GM19395 (cell line): Measurements from ENCODE around the gene LFNG.
A peak's percentile ranks its signal among the peaks of the same experiment; 100 is the strongest.

Source experiments
- ATAC-seq: cut with Tn5 transposase; IDR thresholded peaks from one replicate; pipeline ENCODE4 v1.9.1; 2021; ENCODE audit warnings: mild to moderate bottlenecking, moderate library complexity; ENCODE audit not compliant: unreplicated experiment

LFNG gene

DNA sequence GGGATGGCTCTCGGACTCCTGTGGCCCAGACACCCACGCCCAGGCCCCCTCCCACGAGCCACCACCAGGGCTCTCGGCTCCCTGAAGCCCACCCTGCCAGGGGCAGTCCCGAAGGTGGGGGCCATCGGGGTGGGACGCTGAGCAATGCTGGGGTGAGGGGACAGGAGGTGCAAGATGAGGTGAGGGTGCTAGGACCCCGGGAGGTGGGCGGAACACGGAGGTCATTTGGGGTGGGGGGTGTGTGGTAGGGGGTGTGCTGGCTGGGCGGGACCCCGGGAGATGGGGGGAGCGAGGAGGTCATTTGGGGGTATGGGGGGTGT is 17.0 kb upstream of the LFNG start:
- no peak for ATAC-seq

DNA sequence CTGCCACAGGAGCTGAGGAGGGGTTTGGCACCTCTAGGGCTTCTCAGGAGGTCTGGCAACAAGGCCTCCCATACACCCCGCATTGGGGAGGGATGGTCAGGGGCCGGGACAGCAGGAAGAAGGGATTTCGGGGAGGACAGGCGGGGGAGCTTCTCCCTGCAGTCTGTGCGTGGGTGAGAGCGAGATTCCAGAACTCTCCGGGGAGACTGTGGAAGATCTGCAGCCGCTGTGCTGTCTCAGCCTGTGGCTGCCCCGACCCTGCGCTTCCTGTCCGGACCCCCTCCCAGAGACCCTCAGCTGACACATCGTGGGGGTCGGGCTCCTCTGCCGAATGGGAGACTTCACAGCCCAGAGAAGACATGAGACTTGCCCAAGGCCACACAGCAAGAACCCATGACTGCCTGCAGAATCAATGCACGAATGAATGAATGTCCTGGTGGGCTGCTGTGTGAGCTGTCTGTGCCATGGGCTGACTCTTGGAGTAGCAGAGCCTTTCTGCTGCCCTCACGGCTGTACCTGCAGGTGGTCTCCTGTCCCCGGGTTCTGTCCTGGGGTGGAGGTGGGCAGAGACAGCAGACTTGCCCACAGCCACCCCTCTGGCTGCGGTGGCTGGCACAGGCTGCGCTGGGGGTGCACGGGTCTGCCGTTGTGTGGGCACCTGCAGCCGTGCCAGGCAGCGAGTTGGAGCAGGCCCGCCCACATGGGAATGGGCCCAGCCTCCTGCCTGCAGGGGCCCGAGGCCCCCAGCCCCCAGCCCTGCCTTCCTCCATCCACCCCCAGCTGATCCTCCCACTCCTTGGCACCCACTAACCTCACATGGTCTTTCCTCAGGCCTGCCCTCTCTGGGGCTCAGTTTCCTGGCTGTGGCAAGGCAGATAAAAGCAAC is 16.3 kb upstream of the LFNG start:
- ATAC-seq = no peak

DNA sequence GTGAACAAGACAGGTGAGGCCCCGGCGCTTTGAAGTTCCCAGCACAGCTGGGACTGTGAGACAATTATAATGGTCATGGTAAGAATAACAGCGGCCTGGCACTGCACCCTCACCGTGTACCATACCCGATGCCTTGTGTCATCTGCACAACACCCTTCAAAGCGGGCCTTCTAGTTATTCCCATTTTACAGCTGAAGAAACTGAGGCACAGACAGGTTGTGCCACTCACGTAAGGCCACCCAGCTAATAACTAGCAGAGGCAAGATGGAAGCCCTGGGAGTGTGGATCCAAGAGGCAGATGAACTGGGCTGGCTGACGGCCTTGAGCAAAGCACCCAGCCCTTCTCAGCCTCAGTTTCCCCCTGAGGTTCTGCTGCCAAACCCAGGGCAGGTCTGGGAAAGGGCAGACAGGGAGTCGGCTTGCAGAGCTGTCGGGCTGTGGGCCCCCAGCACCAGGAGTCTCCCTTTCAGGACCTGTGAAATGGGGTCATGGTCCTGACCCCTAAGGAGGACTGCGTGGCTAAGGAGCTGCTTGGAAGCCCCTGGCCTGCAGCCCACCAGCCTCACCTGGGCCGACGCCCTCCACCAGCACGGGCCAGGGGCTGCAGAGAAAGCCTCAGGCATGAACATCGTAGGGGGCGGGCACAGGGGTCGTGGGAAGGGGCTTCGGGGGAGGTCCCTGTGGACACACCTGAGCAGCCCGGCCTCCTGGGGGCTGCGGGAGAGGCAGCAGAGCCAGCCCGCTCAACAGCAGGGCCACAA is 15.3 kb upstream of the LFNG start:
- no peak for ATAC-seq

DNA sequence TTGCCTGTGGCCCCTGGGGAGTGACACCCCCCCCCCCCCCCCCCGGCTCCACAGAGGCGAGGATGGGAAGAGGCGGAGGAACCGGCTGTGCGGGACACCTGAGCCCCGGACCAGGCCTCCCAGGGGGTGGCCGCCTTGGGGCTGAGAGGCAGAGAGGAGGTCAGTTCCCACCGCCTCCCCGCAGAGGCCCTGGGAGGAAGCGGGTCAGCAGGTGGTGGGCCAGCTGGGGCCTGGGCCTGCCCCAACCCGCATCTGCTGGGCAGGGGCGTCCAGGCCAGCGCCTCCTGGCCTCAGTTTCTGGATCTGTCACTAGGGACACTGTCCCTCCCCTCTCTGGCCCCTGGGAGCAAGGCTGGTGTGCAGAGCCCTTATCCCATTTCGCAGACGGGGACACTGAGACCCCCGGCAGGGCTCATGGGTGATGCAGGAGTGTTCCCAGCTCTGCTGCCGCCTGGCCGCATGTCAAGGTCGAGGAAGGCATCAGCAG is 14.6 kb upstream of the LFNG start:
- ATAC-seq = no peak

DNA sequence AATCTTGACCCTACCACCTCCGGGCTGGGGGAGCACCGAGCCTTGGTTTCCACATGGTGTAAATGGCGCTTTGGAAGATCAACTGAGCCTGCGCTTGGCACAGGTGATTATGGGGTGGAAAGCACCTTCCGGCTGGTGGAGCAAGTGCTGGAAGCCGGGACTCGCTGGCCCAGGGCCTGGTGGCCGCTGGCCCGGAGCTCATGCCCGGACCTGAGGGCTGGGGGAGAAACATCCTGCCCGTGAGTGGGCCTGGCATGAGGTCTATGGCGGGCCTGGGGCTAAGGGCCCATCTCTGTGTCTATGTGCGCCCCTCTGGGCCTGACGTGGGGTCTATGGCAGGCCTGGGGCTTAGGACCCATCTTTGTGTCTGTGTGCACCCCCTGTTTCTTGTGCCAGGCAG is 14.2 kb upstream of the LFNG start:
- ATAC-seq = no peak

DNA sequence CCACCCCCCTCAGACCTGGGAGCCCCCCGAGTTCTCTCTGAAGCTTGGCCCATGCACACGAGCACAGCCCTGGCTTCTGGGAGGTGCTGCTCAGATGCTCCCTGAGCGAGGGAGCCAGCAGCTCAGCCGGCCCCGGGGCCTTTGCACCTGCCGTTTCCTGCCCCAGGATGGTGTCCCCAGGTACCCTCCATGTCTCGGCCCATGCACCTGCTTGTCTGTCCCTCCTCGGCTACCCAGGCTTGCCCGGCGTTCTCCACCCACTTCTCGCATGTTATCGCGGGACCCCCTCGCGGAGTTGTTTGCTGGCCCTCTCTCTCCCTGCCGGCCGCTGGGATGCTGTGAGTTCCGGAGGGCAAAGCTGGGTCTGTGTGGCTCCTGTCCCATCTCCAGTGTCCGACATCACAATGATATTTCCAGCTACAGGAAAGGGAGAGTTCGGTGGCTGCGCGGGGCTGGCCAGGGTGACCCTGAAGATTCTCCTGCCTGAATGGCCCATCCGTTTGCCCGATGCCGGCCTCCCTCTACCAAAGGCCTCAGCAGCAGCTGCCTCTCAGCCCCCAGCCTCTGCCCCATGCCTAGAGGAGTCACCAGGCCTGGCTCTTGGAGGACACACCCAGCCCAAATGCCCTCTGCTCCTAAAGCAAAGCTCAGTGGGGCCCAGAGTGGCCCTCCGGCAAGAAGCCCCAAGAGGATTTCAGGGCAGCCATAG is 12.2 kb upstream of the LFNG start:
- no peak for ATAC-seq

DNA sequence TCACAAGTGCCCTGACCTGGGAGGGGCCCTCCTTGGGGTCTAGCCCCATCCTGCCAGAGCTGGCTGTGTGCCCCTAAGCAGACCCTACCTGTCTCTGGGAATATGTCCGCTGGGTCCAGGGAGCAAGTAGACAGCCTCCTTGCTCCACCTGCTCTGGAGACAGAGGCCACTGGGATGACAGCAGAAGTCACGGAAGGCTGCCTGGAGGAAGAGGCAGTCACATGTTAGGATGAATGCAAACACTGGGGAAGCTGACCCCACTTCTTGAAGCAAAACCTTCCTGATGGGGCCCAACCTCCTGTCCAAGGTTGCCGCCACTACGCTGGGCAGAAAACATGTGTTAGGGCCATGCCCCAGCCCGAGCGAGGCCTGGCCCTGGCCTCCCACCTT is 11.7 kb upstream of the LFNG start:
- no peak for ATAC-seq

DNA sequence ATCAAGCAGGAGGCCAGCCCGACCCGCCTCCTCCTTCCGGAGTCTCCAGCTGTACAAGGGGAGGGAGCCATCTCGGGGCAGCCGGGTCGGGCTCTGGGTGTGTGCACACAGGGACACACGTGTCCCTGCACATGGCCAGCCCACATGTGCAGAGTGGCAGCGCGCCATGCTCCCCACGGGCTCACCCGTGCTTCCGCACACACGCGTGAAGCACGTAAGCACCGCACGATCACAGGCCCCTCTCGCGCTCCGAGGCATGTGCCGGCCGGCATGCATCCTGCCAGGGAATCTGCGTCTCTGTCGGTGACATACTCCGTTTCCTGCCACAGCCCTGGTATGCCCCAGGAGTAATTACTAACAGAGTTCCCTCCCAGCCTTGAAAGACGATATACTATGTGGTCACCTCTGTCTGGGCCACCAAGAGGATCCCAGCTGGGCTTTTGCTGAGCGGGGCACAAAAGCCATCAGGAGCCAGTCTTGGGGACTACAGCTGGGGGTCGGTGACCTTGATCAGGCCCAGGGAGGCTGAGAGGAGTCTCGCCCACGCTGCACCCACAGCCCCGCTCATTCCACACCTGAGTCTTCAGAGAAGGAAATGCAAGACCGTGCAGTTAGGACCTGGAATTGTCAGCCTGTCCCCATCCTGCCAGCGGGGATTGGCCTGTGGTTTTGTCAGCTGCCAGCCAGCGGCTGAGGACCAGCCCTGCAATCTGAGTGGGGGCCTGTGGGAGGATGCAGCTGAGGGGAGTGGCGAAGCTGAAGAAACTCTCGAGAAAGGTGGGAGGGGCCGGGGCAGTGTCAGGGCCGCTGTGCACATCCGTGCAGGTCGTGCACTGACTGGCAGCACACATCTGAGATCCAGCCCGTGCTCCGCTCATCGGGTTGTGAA is 11.0 kb upstream of the LFNG start:
- peak; percentile 58 for ATAC-seq

DNA sequence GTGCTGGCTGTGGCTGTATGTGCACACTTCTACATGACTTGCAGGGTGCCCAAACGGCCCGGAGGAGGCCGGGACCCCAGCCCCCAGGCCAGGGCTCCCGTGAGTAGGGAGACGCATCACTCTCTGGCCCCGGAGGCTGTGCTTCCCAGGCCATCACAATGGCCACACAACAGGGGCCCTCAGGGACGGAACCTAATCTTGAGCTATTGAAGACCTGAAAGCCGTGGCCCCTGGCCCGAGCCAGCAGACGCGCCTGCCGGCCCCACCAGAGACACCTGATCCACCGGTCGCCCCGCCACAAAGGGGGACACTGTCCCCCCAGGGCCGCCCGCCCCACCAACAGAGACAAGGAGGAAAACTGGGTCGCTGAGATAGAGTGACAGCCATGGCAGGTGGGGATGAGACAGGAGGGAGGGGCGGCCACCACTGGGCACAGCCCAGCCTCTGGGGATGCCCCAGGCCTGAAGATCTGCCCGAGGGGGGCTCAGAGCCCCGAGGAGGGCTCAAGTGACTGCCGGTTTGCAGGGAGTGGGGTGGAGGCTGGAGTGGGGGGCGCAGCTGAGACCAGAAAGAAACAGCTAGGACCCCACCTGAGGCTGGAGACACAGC is 10.2 kb upstream of the LFNG start:
- no peak for ATAC-seq

DNA sequence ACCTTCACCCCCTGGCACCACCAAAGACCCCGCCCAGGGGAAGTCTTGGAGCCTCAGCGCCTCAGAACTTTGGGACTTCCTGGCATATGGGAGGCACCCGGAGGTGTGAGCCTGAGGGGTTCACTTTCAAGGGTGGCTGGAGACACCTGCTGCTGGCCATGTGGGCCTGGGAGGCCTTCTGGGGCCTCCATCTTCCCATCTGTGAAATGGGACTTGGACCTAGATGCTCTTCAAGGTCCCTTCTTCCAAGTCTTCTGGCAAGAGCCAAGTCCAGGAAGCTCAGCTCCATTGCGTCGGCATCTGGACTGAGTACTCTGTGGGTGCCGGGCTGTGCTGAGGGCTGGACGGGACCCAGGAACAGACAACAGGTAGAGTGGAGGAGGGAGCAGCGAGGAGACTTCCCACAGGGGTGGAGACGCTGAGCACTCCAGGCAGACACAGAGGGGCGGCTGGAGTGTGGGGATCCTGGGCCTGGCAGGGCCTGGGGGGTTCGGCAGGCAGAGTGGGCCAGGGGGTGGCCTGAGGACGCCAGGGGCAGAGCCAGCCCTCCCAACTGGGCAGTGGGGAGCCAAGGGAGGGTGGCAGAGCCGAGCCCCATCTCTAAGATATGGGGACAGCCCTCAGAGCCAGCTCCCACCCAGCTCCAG is 9.3 kb upstream of the LFNG start:
- no peak for ATAC-seq

DNA sequence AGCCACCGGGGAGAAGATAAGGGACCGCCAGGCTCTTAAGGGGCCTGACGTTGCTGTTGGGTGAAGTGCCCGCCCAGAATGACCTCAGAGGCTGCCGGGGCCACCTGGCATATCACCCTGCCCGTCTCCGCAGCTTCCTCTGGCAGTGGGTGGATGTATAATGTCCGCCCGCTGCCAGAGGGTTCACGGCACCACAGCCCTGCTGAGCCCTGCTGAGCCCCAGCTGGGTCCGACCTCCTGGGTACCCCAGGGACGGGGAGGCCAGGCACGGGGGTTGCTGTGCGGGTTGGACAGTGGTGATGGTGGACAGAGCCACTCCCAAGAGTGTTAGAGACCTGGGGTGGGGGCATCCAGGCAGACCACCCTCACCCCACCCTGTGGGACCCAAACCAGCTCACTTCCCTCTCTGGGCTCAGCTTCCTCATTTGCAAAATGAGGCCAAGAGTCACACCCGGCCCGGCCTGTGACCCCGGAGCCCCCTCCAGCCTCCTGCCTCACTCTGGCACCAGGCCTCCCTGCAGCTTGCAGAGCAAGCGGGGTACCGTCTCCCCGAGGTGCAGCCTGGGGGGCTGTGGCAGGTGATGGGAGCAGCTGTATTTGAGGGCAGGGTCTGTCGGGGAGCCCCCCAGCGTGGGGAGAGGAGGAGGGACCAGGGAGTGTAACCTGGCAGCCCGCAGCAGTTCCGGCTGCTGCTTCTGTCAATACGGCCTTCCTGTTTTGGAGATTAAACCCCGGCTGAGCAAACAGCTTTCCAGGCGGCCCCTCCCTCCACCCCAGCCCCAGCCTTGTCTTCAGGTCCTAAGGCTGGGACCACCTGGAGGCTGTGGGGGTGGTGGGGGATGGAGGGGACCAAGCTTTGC is 8.4 kb upstream of the LFNG start:
- no peak for ATAC-seq

DNA sequence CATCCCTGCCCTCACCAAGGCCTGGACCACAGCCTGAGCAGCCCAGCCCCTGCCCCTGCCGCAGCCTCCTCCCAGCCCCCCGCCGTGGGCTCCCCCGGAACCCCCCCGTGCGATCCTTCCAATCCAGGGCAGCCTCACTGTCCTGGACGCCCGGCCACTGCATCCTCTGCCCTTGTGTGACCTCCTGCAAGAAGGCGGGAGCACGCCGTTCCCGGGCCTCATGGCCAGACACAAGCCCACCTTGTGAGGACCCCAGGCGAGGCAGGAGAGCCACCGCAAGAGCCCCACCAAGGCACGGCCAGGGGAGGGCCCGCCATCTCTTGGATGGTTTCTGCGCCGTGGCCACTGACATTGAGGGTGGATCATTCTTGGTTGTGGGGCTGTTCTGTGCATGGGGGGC is 7.8 kb upstream of the LFNG start:
- no peak for ATAC-seq

DNA sequence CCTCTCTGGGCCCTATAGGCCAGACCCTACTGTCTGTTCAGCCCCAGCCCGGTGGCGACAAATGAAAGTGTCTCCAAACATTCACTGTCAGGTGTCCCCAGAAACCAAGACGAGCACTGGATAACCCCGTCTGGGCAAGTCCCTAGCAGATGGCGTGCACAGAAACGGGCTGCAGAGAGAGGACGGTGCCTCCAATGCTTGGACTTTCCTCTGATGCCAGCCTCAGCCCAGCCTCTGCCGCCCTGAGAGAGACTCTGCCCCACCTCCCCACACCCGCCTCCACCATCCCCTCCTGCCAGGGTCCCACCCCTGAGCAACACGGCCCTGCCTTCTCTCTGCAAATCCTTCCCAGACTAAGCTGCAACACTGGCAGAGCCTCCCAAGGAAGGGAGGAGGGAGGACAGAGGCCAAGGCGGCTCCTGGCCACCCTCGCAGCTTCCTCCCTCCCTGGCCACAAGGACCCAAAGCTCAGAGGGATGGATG is 7.4 kb upstream of the LFNG start:
- no peak for ATAC-seq

DNA sequence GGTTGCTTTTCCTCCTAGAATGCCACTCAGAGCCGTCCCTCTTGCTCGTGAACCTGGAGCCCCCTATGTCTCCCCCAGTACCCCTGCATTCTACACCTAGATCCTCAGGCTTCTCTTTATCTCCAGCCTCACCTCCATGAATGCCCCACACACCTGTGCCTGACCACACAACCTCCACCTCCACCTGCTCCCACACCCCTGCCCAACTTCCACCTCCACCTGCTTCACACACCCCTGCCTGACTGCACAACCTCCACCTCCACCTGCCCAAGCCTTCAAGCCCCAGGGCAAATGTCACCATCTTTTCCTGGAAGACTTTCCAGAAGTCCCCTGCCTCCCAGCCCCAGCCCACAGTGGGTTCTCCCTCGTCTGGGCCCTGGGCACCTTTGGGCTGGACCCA is 6.9 kb upstream of the LFNG start:
- ATAC-seq = no peak

DNA sequence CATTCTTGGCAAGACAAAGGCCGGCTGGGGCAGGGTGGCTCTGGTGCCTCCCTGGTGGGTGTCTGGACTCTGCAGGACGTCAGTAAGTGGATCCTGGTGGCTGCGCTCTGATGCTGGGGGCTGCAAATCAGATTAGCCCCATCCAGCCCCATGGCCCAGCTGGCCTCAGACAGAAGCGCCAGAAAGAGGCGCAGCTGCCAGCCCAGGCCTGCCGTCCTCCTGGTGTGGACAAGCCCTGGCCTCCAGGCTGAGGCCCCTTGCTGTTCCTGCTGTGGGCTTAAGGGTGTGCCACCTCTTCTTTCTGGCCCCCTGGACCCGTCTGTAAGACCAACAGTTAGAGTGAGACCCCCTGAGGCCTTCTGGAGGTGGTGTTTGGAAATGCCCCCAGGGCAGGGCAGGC is 5.9 kb upstream of the LFNG start:
- ATAC-seq = no peak

DNA sequence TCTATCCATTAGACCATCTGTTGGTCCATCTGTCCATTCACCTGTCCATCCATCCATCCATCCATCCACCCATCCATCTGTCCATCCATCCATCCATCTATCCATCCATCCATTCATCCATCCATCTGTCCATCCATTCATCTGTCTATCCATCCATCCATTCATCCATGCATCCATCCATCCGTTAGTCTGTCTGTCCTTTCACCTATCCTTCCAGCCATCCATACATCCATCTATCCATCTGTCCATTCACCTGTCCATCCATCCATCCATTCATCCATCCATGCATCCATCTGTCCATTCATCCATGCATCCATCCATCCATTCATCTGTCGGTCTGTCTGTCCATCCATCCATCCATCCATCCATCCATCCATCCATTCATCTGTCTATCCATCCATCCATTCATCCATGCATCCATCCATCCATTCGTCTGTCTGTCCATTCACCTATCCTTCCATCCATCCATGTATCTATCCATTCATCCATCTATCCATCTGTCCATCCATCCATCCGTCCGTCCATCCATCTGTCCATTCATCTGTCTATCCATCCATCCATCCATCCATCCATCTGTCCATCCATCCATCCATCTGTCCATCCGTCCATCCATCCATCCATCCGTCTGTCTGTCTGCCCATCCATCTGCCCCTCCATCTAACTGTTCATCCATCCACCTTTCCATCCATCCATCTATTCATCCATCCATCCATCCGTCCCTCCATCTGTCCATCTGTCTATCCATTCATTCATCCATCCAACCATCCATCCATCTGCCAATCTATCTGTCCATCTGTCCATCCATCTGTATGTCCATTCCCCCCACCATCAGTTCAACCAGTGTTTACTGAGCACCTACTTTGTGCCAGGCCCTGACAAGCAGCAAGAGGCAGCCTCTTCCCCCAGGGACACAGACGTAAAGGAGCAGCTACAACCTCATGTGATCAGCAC is 4.8 kb upstream of the LFNG start:
- ATAC-seq = no peak

DNA sequence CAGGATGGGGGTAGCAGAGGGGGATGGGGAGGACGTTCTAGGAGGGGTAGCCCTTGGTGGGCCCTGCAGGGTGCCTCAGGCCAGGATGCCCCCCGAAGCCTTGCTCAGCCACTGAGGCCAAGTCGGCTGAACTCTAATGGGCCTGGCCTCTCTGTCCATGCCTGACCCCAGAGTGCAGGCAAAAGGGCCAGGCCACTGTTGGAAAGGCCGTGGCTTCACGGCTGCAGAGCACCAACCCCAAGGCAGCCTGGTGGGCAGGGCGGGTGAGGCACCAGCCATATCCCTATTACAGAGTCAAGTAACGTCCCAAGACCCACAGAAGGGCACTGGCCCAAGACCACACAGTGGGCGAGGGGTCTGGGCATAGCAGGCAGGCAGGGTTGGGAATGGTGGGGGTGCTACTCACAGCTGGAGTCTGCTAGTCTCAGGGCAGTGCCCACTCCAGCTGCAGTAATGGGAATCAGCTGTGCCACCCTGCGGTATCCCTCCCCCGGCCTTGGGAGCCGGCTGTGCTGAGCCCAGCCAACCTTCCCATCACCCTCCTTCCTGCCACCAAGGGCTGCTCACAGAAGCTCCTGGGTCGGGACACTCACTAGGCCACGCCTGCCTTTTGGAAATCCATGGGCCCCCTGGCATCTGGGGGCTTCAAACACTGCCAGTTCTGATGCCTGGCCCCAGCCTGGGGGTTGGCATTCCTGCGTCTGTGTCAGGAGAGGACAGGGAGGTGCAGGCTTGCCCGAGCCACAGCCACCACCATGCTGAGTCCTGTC is 4.0 kb upstream of the LFNG start:
- no peak for ATAC-seq
